Suprapubic skin (tissue), 3 donors: ENCODE results near the gene DDX25.
A peak's percentile ranks its signal among the peaks of the same experiment; 100 is the strongest.

Source experiments
- CTCF ChIP-seq, 2 donors: fragments of 200-600 bp in 1 of 2; fragments of 450-650 bp in 1 of 2; sonication (generic) in 1 of 2; IDR thresholded peaks; one replicate each; pipeline ENCODE4 v1.5.1; 2016 to 2019; ENCODE audit warnings: antibody characterized with exemption in 2 of 2, mild to moderate bottlenecking in 1 of 2, moderate library complexity in 1 of 2
- POLR2AphosphoS5 ChIP-seq, 3 donors: sonication (generic); formaldehyde crosslinking; IDR thresholded peaks; one replicate each; pipeline ENCODE4 v1.6.1; 2017; ENCODE audit warnings: antibody characterized with exemption in 3 of 3

- TF ChIP-seq POLR2AphosphoS5 (IDR thresholded peaks at IDR 0.05) (no peak), CTCF (IDR thresholded peaks at IDR 0.05) (peak; percentile 62 to 74)
Observed at GRCh38 chr11:125923012-125923579, 18.8 kb downstream of the DDX25 start.
